ENCODE data around the gene UQCRC2.

UQCRC2 gene

GRCh38 chr16:21985524-21985923 lies 32.4 kb downstream of the UQCRC2 start:
- no peak overlapping the region for H3K4me2 ChIP-seq (ENCODE audit: low read depth, low read length)
- H3K9me2 ChIP-seq (replicated peaks; ENCODE audit: insufficient read depth, low read length) = no peaks in the 10 kb centered on the region
- H4K20me1 ChIP-seq (ENCODE audit: insufficient read depth, low read length) = no peaks in the 10 kb centered on the region
- no peaks in the 10 kb centered on the region for H3K9me3 ChIP-seq (replicated peaks; ENCODE audit: insufficient read depth, low read length)
- TF ChIP-seq, protein P1, sequence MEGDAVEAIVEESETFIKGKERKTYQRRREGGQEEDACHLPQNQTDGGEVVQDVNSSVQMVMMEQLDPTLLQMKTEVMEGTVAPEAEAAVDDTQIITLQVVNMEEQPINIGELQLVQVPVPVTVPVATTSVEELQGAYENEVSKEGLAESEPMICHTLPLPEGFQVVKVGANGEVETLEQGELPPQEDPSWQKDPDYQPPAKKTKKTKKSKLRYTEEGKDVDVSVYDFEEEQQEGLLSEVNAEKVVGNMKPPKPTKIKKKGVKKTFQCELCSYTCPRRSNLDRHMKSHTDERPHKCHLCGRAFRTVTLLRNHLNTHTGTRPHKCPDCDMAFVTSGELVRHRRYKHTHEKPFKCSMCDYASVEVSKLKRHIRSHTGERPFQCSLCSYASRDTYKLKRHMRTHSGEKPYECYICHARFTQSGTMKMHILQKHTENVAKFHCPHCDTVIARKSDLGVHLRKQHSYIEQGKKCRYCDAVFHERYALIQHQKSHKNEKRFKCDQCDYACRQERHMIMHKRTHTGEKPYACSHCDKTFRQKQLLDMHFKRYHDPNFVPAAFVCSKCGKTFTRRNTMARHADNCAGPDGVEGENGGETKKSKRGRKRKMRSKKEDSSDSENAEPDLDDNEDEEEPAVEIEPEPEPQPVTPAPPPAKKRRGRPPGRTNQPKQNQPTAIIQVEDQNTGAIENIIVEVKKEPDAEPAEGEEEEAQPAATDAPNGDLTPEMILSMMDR (IDR thresholded peaks at IDR 0.05; ENCODE audit: low read length) = no peak
- TF ChIP-seq EZH2phosphoT487 (IDR thresholded peaks at IDR 0.05; ENCODE audit: low read length) (no peak), EZH2 (optimal IDR thresholded peaks at IDR 0.05; ENCODE audit: low read depth, low read length) (no peak)
- H3K4me3 ChIP-seq (ENCODE audit: low read length) = no peak overlapping the region
- DNase-seq = no peak
- no peaks in the 10 kb centered on the region; the same call in 1 of the 2 replicates for H3F3A ChIP-seq (ENCODE audit: insufficient read depth, low read length)
- no peaks in the 10 kb centered on the region for H3K27me3 ChIP-seq (replicated peaks; ENCODE audit: insufficient read depth, low read length)
- H2AFZ ChIP-seq (ENCODE audit: low read length) = no peak overlapping the region
- H3K27ac ChIP-seq (ENCODE audit: low read length) = no peak overlapping the region
- no peaks in the 10 kb centered on the region for H3K4me1 ChIP-seq (ENCODE audit: low read length)
- H3K36me3 ChIP-seq (replicated peaks; ENCODE audit: insufficient read depth, low read length) = peaks cover 17% of the 10 kb centered on the region
- no peaks in the 10 kb centered on the region for H3K79me2 ChIP-seq (ENCODE audit: low read length)
- H3K9ac ChIP-seq (ENCODE audit: low read length) = no peak overlapping the region

GRCh38 chr16:21986692-21987246 lies 33.6 kb downstream of the UQCRC2 start:
- Histone ChIP-seq H3K4me3 (ENCODE audit: low read length) (no peak overlapping the region), H3K9me3 (replicated peaks; ENCODE audit: insufficient read depth, low read length) (no peaks in the 10 kb centered on the region), H3K79me2 (ENCODE audit: low read length) (no peaks in the 10 kb centered on the region), H3K4me2 (ENCODE audit: low read depth, low read length) (no peak overlapping the region), H2AFZ (ENCODE audit: low read length) (no peak overlapping the region), H3F3A (ENCODE audit: insufficient read depth, low read length) (no peaks in the 10 kb centered on the region; the same call in 1 of the 2 replicates), H3K9me2 (replicated peaks; ENCODE audit: insufficient read depth, low read length) (no peaks in the 10 kb centered on the region), H3K36me3 (replicated peaks; ENCODE audit: insufficient read depth, low read length) (peaks cover 13% of the 10 kb centered on the region), H3K27me3 (replicated peaks; ENCODE audit: insufficient read depth, low read length) (no peaks in the 10 kb centered on the region), H4K20me1 (ENCODE audit: insufficient read depth, low read length) (no peaks in the 10 kb centered on the region), H3K27ac (ENCODE audit: low read length) (no peak overlapping the region), H3K9ac (ENCODE audit: low read length) (no peak overlapping the region), H3K4me1 (ENCODE audit: low read length) (no peaks in the 10 kb centered on the region)
- no peak for DNase-seq
- TF ChIP-seq, protein P1 (IDR thresholded peaks at IDR 0.05; ENCODE audit: low read length) = no peak
- no peak for TF ChIP-seq EZH2phosphoT487 (IDR thresholded peaks at IDR 0.05; ENCODE audit: low read length)
- TF ChIP-seq EZH2 (optimal IDR thresholded peaks at IDR 0.05; ENCODE audit: low read depth, low read length) = no peak

GRCh38 chr16:21987498-21987897 lies 34.3 kb downstream of the UQCRC2 start:
- no peak for DNase-seq
- no peaks in the 10 kb centered on the region; the same call in 1 of the 2 replicates for H3F3A ChIP-seq (ENCODE audit: insufficient read depth, low read length)
- H3K9ac ChIP-seq (ENCODE audit: low read length) = no peak overlapping the region
- H3K9me2 ChIP-seq (replicated peaks; ENCODE audit: insufficient read depth, low read length) = no peaks in the 10 kb centered on the region
- no peaks in the 10 kb centered on the region for H3K27me3 ChIP-seq (replicated peaks; ENCODE audit: insufficient read depth, low read length)
- H3K36me3 ChIP-seq (replicated peaks; ENCODE audit: insufficient read depth, low read length) = peaks cover 10% of the 10 kb centered on the region
- no peak overlapping the region for H3K27ac ChIP-seq (ENCODE audit: low read length)
- H3K4me1 ChIP-seq (ENCODE audit: low read length) = no peaks in the 10 kb centered on the region
- H3K4me3 ChIP-seq (ENCODE audit: low read length) = no peak overlapping the region
- H3K9me3 ChIP-seq (replicated peaks; ENCODE audit: insufficient read depth, low read length) = no peaks in the 10 kb centered on the region
- TF ChIP-seq, protein P1 (IDR thresholded peaks at IDR 0.05; ENCODE audit: low read length) = no peak
- TF ChIP-seq EZH2phosphoT487 (IDR thresholded peaks at IDR 0.05; ENCODE audit: low read length) (no peak), EZH2 (optimal IDR thresholded peaks at IDR 0.05; ENCODE audit: low read depth, low read length) (no peak)
- H3K79me2 ChIP-seq (ENCODE audit: low read length) = no peaks in the 10 kb centered on the region
- no peak overlapping the region for H2AFZ ChIP-seq (ENCODE audit: low read length)
- no peaks in the 10 kb centered on the region for H4K20me1 ChIP-seq (ENCODE audit: insufficient read depth, low read length)
- no peak overlapping the region for H3K4me2 ChIP-seq (ENCODE audit: low read depth, low read length)
